ENCODE results near the gene PCDHGA2.

GRCh38 chr5:141356950-141357349, 18.4 kb downstream of the PCDHGA2 start:
- TF ChIP-seq POLR2AphosphoS5 (IDR thresholded peaks at IDR 0.05; ENCODE audit: low read depth, low read length), result no peak
- TF ChIP-seq TAF1 (IDR thresholded peaks at IDR 0.05; ENCODE audit: borderline replicate concordance, low read depth, low read length), result no peak
- TF ChIP-seq POLR2A (IDR thresholded peaks at IDR 0.05; ENCODE audit: low read depth, low read length), result no peak

All from GM12892 (cell line).